Measurements from ENCODE around the gene GRAMD2B. TPM values are rescaled to one million over a fixed set of nuclear protein-coding genes. Genes with fewer than 3 reads are reported as not detected.

GRAMD2B gene
- total and polyA plus RNA-seq, 2 of the 8 experiments (the other 6 are each of a cell fraction or from before 2014, with no cell fraction given), result 6.4 to 9.4 TPM

GRCh38 chr5:126402621-126403555 is 20.3 kb upstream of the GRAMD2B start:
- DNase-seq (ENCODE audit: low read depth in 1 of 2, low spot score in 2 of 2) (no peak), FAIRE-seq (no peak)
- no peak overlapping the region for H3K23ac ChIP-seq (ENCODE audit: insufficient read length)
- no peak overlapping the region for H2AFZ ChIP-seq (ENCODE audit: low read length)
- no peak overlapping the region for H3K4me3 ChIP-seq (ENCODE audit: extremely low read depth in 1 of 4, insufficient read depth in 2 of 4, low read depth in 3 of 4, low read length in 4 of 4)
- peaks cover 0 to 7% of the 10 kb centered on the region in 2 experiments; a peak in 2 of 4 replicates for H3K9me3 ChIP-seq (ENCODE audit: insufficient read depth in 2 of 2, low read depth in 1 of 2, low read length in 1 of 2)
- H2AK5ac ChIP-seq (ENCODE audit: low read depth, low read length), result no peak overlapping the region
- H3K4ac ChIP-seq (replicated peaks; ENCODE audit: insufficient read length, low read depth, low read length), result no peak overlapping the region
- no peak overlapping the region for H3K9ac ChIP-seq (replicated peaks in 1 of 4; ENCODE audit: extremely low read depth in 1 of 4, low read depth in 3 of 4, low read length in 3 of 4)
- H4K20me1 ChIP-seq (replicated peaks in 1 of 2; ENCODE audit: control insufficient read depth in 1 of 2, insufficient read depth in 2 of 2, low read length in 2 of 2), result no peaks in the 10 kb centered on the region
- no peak overlapping the region for H3K18ac ChIP-seq (ENCODE audit: extremely low read depth, low read length)
- no peak overlapping the region for H3K27ac ChIP-seq (ENCODE audit: low read depth, low read length)
- no peak for TF ChIP-seq JUN (IDR thresholded peaks at IDR 0.05; ENCODE audit: low read depth, low read length)
- TF ChIP-seq RBBP5 (IDR thresholded peaks at IDR 0.05; ENCODE audit: borderline replicate concordance, low read depth, low read length), result no peak
- no peak for TF ChIP-seq BRCA1 (IDR thresholded peaks at IDR 0.05; ENCODE audit: low read depth, low read length)
- no peak for TF ChIP-seq GABPA (IDR thresholded peaks at IDR 0.05; ENCODE audit: borderline replicate concordance, insufficient read depth, low read length)
- no peak for TF ChIP-seq KDM4A (IDR thresholded peaks at IDR 0.05; ENCODE audit: low read depth, low read length, severe bottlenecking)
- no peak for TF ChIP-seq RXRA (IDR thresholded peaks at IDR 0.05; ENCODE audit: insufficient read depth, low read depth, low read length)
- TF ChIP-seq CBX8 (IDR thresholded peaks at IDR 0.05; ENCODE audit: borderline replicate concordance, low read depth, low read length), result no peak
- H3K27me3 ChIP-seq (replicated peaks in 1 of 4; ENCODE audit: control insufficient read depth in 3 of 4, extremely low read depth in 1 of 4, insufficient read depth in 3 of 4, low read length in 3 of 4), result no peaks in the 10 kb centered on the region
- no peak overlapping the region for H4K91ac ChIP-seq (replicated peaks; ENCODE audit: insufficient read length, low read length)
- CTCF ChIA-PET (ENCODE audit: partially characterized antibody), result interaction anchor here (1.0 to 1.3 kb wide), 2 partner anchors 21 to 97 kb away, joined by 3 to 5 read pairs; no protein-coding TSS in a partner anchor
- H2BK5ac ChIP-seq (ENCODE audit: low read depth, low read length), result no peak overlapping the region
- no peak overlapping the region for H2BK20ac ChIP-seq (ENCODE audit: low read length)
- no peak overlapping the region for H2BK120ac ChIP-seq (replicated peaks; ENCODE audit: low read depth, low read length)
- no peak overlapping the region for H2BK15ac ChIP-seq (ENCODE audit: low read length)
- H3K79me2 ChIP-seq (ENCODE audit: control insufficient read depth in 1 of 2, insufficient read depth in 2 of 2, low read length in 2 of 2), result no peaks in the 10 kb centered on the region
- H3K14ac ChIP-seq (ENCODE audit: insufficient read length), result no peak overlapping the region
- no peak overlapping the region for H4K5ac ChIP-seq (ENCODE audit: insufficient read length, low read depth, low read length)
- H3K4me1 ChIP-seq (replicated peaks in 1 of 4; ENCODE audit: control insufficient read depth in 3 of 4, insufficient read depth in 4 of 4, low read length in 3 of 4), result peaks cover 0 to 3% (median 0%) of the 10 kb centered on the region in 4 experiments; a peak in 1 of 7 replicates
- no peaks in the 10 kb centered on the region for H3K23me2 ChIP-seq (ENCODE audit: low read depth, low read length)
- POLR2A ChIA-PET (ENCODE audit: partially characterized antibody), result no interaction called here
- no peaks in the 10 kb centered on the region for H3K36me3 ChIP-seq (ENCODE audit: control insufficient read depth in 2 of 4, insufficient read depth in 4 of 4, low read length in 3 of 4)
- H3K79me1 ChIP-seq (ENCODE audit: low read depth, low read length), result no peaks in the 10 kb centered on the region
- H3K56ac ChIP-seq (replicated peaks; ENCODE audit: insufficient read length, low read depth, low read length), result no peak overlapping the region
- H2BK12ac ChIP-seq (ENCODE audit: low read depth, low read length), result no peak overlapping the region
- H3K4me2 ChIP-seq (ENCODE audit: insufficient read depth in 1 of 2, low read depth in 2 of 2, low read length in 2 of 2), result no peak overlapping the region
- WGBS, 2 experiments (ENCODE audit: extremely low coverage in 1 of 2, insufficient coverage in 1 of 2, insufficient read length in 1 of 2, insufficient replicate concordance in 2 of 2, low coverage in 1 of 2, low lambda C conversion rate in 2 of 2, missing lambda C conversion rate in 1 of 2), result 93% methylated on average over 2 of the region's 2 CpGs; no CpG with 5 or more reads in 1 of the 2 experiments
- H4K8ac ChIP-seq (ENCODE audit: extremely low read depth, insufficient read depth, low read length), result no peak overlapping the region

All from H1 (cell line).